HepG2 (cell line): ENCODE measurements around the gene ZNF595. TPM values are rescaled to one million over a fixed set of nuclear protein-coding genes. Genes with fewer than 3 reads are reported as not detected.

Experiments
- ATAC-seq: fragments of 200-7000 bp; cut with Tn5 transposase; 3 replicates; pipeline ENCODE4 v1.9.1; 2020; ENCODE audit warnings: mild to moderate bottlenecking, moderate library complexity
- BruUV-seq: library from RNA; stranded (reverse); fragments of 400-500 nt; replicated peaks from 2 replicates; lab custom pipeline; 2021; lab: Mats Ljungman, UMichigan
- CTCF ChIA-PET: fragments of 300-600 bp; formaldehyde crosslinking; extraction: SDS; loops from one replicate; lab custom pipeline; 2021; ENCODE audit warnings: low total read pairs, inconsistent platforms, low intra/inter-chr PET ratio; lab: Yijun Ruan, JAX
- POLR2A ChIA-PET: fragments of 350-600 bp; sonication (Branson Sonifier 250); formaldehyde crosslinking; loops from one replicate; lab custom pipeline; 2020; ENCODE audit warnings: antibody characterized with exemption, inconsistent platforms; lab: Yijun Ruan, JAX
- DNase-seq: peaks from one replicate; pipeline ENCODE4 v3.0.0-alpha.2; 2015; ENCODE audit warnings: low spot score
- FAIRE-seq: peaks from 3 replicates; lab custom pipeline; 2011; peaks lifted over from hg19 to GRCh38; lab: Jason Lieb, UNC
- H2AFZ ChIP-seq: one replicate; pipeline ENCODE4 v1.6.1; 2011; ENCODE audit warnings: low read length, inconsistent platforms
- H3K27ac ChIP-seq: fragments of 300-600 bp; 3 replicates; pipeline ENCODE4 v1.8.0; 2011; ENCODE audit warnings: mixed run types, mild to moderate bottlenecking, mixed read lengths, low read length, inconsistent platforms; ENCODE audit not compliant: insufficient read depth; ENCODE audit errors: extremely low read length
- H3K27me3 ChIP-seq, 2 experiments: fragments of 200-600 bp in 1 of 2; 2 replicates in 1 of 2; 3 replicates in 1 of 2; pipeline versions ENCODE4 v1.6.0 to v1.8.0; 2011; ENCODE audit warnings: low read length in 2 of 2, mild to moderate bottlenecking in 2 of 2, moderate library complexity in 2 of 2, inconsistent platforms in 1 of 2; ENCODE audit not compliant: insufficient read depth in 2 of 2, control insufficient read depth in 1 of 2
- H3K36me3 ChIP-seq, 2 experiments: fragments of 200-600 bp in 1 of 2; replicated peaks in 1 of 2; 2 replicates in 1 of 2; 3 replicates in 1 of 2; pipeline versions ENCODE4 v1.5.1 to v1.8.0; 2011; ENCODE audit warnings: low read length in 2 of 2, inconsistent platforms in 1 of 2; ENCODE audit not compliant: insufficient read depth in 2 of 2, control insufficient read depth in 1 of 2
- H3K4me1 ChIP-seq: 2 replicates; pipeline ENCODE4 v1.5.1; 2012; ENCODE audit warnings: low read length, inconsistent platforms; ENCODE audit not compliant: insufficient read depth
- H3K4me2 ChIP-seq: 2 replicates; pipeline ENCODE4 v1.6.0; 2011; ENCODE audit warnings: low read depth, low read length, inconsistent platforms
- H3K4me3 ChIP-seq, 3 experiments: fragments of 200-600 bp in 1 of 3; sonication (generic), shearing (Covaris generic) in 1 of 3; replicated peaks in 1 of 3; 2 replicates each; pipeline ENCODE4 v1.5.1; 2011 to 2016; ENCODE audit warnings: low read length in 3 of 3, inconsistent platforms in 2 of 3, low read depth in 2 of 3, mild to moderate bottlenecking in 2 of 3, control low read depth in 1 of 3, mixed read lengths in 1 of 3; ENCODE audit not compliant: insufficient read depth in 1 of 3
- H3K79me2 ChIP-seq: one replicate; pipeline ENCODE4 v1.6.1; 2011; ENCODE audit warnings: low read length, inconsistent platforms; ENCODE audit not compliant: insufficient read depth
- H3K9ac ChIP-seq: 2 replicates; pipeline ENCODE4 v1.6.0; 2011; ENCODE audit warnings: mild to moderate bottlenecking, low read depth, low read length, inconsistent platforms; ENCODE audit not compliant: insufficient read depth
- H3K9me3 ChIP-seq: 2 replicates; pipeline ENCODE4 v1.5.1; 2012; ENCODE audit warnings: mild to moderate bottlenecking, low read length
- H4K20me1 ChIP-seq: 2 replicates; pipeline ENCODE4 v1.6.0; 2011; ENCODE audit warnings: inconsistent platforms, mild to moderate bottlenecking, low read length, moderate library complexity; ENCODE audit not compliant: insufficient read depth
- KDM4B ChIP-seq: sonication (generic); formaldehyde crosslinking; IDR thresholded peaks from 2 replicates; pipeline ENCODE4 v1.4.0; 2020; ENCODE audit warnings: missing genetic modification reagents
- NFIB ChIP-seq: sonication (generic); formaldehyde crosslinking; IDR thresholded peaks from 2 replicates; pipeline ENCODE4 v1.9.0; 2021; ENCODE audit warnings: missing genetic modification reagents, mild to moderate bottlenecking, borderline replicate concordance
- NR2C2 ChIP-seq: sonication (generic); formaldehyde crosslinking; IDR thresholded peaks from 2 replicates; pipeline ENCODE4 v1.4.0; 2020; ENCODE audit warnings: missing genetic modification reagents, mild to moderate bottlenecking, moderate library complexity, borderline replicate concordance
- RFXAP ChIP-seq: sonication (generic); formaldehyde crosslinking; IDR thresholded peaks from 2 replicates; pipeline ENCODE4 v1.4.0; 2020; ENCODE audit warnings: missing genetic modification reagents, borderline replicate concordance
- ZNF20 ChIP-seq: sonication (generic); formaldehyde crosslinking; IDR thresholded peaks from 2 replicates; pipeline ENCODE4 v1.4.0; 2020; ENCODE audit warnings: mild to moderate bottlenecking, moderate library complexity, missing genetic modification reagents
- ZNF510 ChIP-seq: sonication (generic); formaldehyde crosslinking; IDR thresholded peaks from 2 replicates; pipeline ENCODE4 v1.4.0; 2020; ENCODE audit warnings: low read depth, mild to moderate bottlenecking, missing genetic modification reagents
- WGBS: methylation state at CpG from one replicate; pipeline ENCODE4 v1.1.6; 2017; ENCODE audit warnings: low lambda C conversion rate; 5-methylcytosine and 5-hydroxymethylcytosine counted together
- in situ Hi-C: cut with HindIII; loops from 2 replicates; pipeline ENCODE4 v1.10.0; 2017; ENCODE audit warnings: low pct_unique_long_range_greater_than_20kb; ENCODE audit not compliant: extremely low pct_ligation_motif_present
- intact Hi-C: fragments of 100-400 bp; cut with micrococcal nuclease; formaldehyde crosslinking; loops from one replicate; pipeline ENCODE4 v1.10.0; 2022; ENCODE audit not compliant: unreplicated experiment
- polyA plus RNA-seq, 8 experiments: library from polyadenylated mRNA; depleted of rRNA in 3 of 8; stranded (reverse) in 7 of 8; unstranded in 1 of 8; fragments of >200 nt; fragmentation: Illumina TruSeq in 4 of 8; extraction: Trizol in 4 of 8; gene quantifications; 2 replicates each; pipeline versions ENCODE4 v1.2.1 to v1.2.3, GENCODE V29; 2011 to 2016; ENCODE audit warnings: low read depth in 4 of 8, missing spikeins in 1 of 8, mixed read lengths in 1 of 8; ENCODE audit not compliant: insufficient read depth in 1 of 8
- total RNA-seq, 5 experiments: library from RNA; depleted of rRNA; stranded (reverse); fragments of >200 nt; fragmentation: Illumina TruSeq; extraction: Trizol; gene quantifications; 2 replicates each; pipeline ENCODE4 v1.2.3, GENCODE V29; 2016; ENCODE audit warnings: low read depth in 1 of 5
- TF ChIP-seq, protein P1 (sequence below): sonication (generic); formaldehyde crosslinking; IDR thresholded peaks from 2 replicates; pipeline ENCODE4 v1.5.0; 2020; ENCODE audit warnings: mild to moderate bottlenecking, missing genetic modification reagents

The ZNF595 gene
- total and polyA plus RNA-seq, 2 of the 13 experiments (the other 11 are each of a cell fraction or from before 2014, with no cell fraction given), result 0.09 TPM; not detected in 1

DNA sequence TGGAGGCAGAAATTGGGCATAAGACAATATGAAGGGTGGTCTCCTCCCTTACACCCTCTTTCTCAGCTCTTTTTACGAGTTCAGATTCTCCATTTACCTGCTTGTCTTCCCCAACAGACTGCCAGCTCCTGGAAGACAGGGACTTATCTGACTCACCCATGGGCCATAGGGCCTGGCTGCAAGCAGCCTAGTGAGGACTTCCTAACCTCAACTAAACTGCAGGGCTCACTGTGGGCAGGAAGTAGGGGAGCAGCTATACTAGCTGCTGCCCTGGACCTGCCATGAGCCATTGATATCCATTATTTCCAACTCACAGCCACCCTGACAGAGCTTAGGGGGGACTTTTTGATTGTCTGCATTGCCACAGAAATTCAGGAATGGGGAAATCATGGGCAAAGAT is 59.6 kb downstream of the ZNF595 start:
- in situ Hi-C loops (no loop called here), intact Hi-C loops (no loop called here)
- Histone ChIP-seq H4K20me1 (no peaks in the 10 kb centered on the region), H3K4me3 (no peak overlapping the region), H3K27ac (no peak overlapping the region), H3K36me3 (no peaks in the 10 kb centered on the region), H3K4me1 (no peaks in the 10 kb centered on the region), H3K9ac (no peak overlapping the region), H3K27me3 (no peaks in the 10 kb centered on the region; a peak in 1 of 5 replicates), H2AFZ (no peak overlapping the region), H3K4me2 (no peak overlapping the region), H3K9me3 (peaks cover 95% of the 10 kb centered on the region), H3K79me2 (no peaks in the 10 kb centered on the region)
- ChIA-PET CTCF (no interaction called here), POLR2A (no interaction called here)
- DNase-seq, result no peak
- BruUV-seq, result no TSS peak
- WGBS, result 0% methylated on average over 1 of the region's 1 CpG
- TF ChIP-seq RFXAP (CRISPR knock-in tag) (no peak), NR2C2 (CRISPR knock-in tag) (no peak), ZNF20 (CRISPR knock-in tag) (no peak), ZNF510 (CRISPR knock-in tag) (no peak)
- ATAC-seq, result no peak
- FAIRE-seq, result no peak

DNA sequence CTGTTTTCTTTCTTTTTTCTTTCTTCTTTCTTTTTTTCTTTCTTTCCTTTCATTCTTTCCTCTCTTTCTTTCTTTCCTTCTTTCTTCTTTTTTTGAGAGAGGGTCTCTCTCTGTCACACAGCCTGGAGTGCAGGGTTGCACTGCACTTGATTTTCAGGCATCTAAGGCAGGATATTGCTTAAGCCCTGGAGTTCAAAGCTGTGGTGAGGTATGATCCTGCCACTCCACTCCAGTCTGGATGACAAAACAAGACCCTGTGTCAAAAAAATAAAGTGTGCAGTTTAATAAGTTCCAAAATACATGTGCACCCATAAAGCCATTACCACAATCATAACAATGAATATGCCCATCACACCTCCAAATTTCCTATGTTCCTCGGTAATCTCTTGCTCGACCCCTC is 60.6 kb downstream of the ZNF595 start:
- Histone ChIP-seq H3K79me2 (no peaks in the 10 kb centered on the region), H3K4me2 (no peak overlapping the region), H4K20me1 (no peaks in the 10 kb centered on the region), H2AFZ (no peak overlapping the region), H3K4me3 (no peak overlapping the region), H3K36me3 (no peaks in the 10 kb centered on the region), H3K27me3 (no peaks in the 10 kb centered on the region; a peak in 1 of 5 replicates), H3K9me3 (peaks cover 95% of the 10 kb centered on the region), H3K9ac (no peak overlapping the region), H3K4me1 (no peaks in the 10 kb centered on the region), H3K27ac (no peak overlapping the region)
- whole genome bisulfite sequencing, result 0% methylated on average over 2 of the region's 2 CpGs
- DNase-seq (no peak), ATAC-seq (no peak), FAIRE-seq (no peak)
- intact Hi-C loops, result no loop called here
- BruUV-seq, result no TSS peak
- CTCF ChIA-PET, result no interaction called here
- POLR2A ChIA-PET, result no interaction called here
- in situ Hi-C loops, result no loop called here
- TF ChIP-seq NFIB (CRISPR knock-in tag) (no peak), KDM4B (CRISPR knock-in tag) (no peak)
- TF ChIP-seq, protein P1, sequence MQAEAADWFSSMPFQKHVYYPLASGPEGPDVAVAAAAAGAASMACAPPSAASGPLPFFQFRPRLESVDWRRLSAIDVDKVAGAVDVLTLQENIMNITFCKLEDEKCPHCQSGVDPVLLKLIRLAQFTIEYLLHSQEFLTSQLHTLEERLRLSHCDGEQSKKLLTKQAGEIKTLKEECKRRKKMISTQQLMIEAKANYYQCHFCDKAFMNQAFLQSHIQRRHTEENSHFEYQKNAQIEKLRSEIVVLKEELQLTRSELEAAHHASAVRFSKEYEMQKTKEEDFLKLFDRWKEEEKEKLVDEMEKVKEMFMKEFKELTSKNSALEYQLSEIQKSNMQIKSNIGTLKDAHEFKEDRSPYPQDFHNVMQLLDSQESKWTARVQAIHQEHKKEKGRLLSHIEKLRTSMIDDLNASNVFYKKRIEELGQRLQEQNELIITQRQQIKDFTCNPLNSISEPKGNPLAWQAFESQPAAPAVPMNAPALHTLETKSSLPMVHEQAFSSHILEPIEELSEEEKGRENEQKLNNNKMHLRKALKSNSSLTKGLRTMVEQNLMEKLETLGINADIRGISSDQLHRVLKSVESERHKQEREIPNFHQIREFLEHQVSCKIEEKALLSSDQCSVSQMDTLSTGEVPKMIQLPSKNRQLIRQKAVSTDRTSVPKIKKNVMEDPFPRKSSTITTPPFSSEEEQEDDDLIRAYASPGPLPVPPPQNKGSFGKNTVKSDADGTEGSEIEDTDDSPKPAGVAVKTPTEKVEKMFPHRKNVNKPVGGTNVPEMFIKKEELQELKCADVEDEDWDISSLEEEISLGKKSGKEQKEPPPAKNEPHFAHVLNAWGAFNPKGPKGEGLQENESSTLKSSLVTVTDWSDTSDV (CRISPR knock-in tag), result no peak
